ENCODE measurements around the gene GTPBP4.
"Not testable (repeated sequence)": the region's sequence is repeated elsewhere in the genome, so short reads cannot be mapped to it uniquely, and the experiment has no call there.

The GTPBP4 gene

DNA sequence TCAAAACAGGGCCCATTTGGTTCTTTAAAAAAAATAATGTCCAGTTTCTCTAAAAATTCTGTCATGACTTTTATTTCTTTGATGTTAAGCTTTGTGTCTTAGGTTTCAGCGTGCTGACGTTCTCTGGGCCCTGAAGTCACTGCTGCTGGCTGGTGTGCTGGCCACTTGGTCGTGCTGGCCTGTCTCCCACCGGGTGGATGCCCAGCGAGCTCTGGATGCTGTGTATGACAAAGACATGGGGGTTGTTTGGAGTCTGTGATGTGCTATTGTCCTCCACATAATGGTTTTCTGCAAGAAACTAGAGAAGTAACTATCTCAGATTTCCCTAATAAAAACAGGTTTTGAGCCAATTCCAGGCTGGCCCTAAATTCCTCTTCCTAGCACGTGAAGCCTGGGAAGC, 47.0 kb downstream of the GTPBP4 start:
- H3K36me3 ChIP-seq (ENCODE audit: control insufficient read depth, insufficient read depth, low read length): peaks cover 2% of the 10 kb centered on the region
- no peak overlapping the region for H3K4me3 ChIP-seq (ENCODE audit: low read length)
- H3K27me3 ChIP-seq (ENCODE audit: insufficient read depth, low read length, poor library complexity): no peaks in the 10 kb centered on the region
- no peak overlapping the region for H2BK15ac ChIP-seq (replicated peaks; ENCODE audit: low read depth)
- no peaks in the 10 kb centered on the region for H3K79me2 ChIP-seq (ENCODE audit: control insufficient read depth, insufficient read depth, low read length)
- H4K5ac ChIP-seq (ENCODE audit: low read length): no peak overlapping the region
- no peak overlapping the region for H3K23ac ChIP-seq (ENCODE audit: low read length)
- no peak overlapping the region for H3K18ac ChIP-seq (ENCODE audit: low read length)
- H2AK5ac ChIP-seq (ENCODE audit: low read length): no peak overlapping the region
- H3K4ac ChIP-seq (ENCODE audit: low read depth, low read length): no peak overlapping the region
- no peak overlapping the region for H2BK5ac ChIP-seq (ENCODE audit: low read length)
- H3K79me1 ChIP-seq (ENCODE audit: low read length): no peaks in the 10 kb centered on the region
- no peak overlapping the region for H4K8ac ChIP-seq (ENCODE audit: low read depth, low read length)
- WGBS (ENCODE audit: extremely low coverage, insufficient coverage, low lambda C conversion rate): no CpG with 5 or more reads among the region's 6 CpGs
- H3K9ac ChIP-seq (ENCODE audit: low read length): no peak overlapping the region
- no peak for DNase-seq
- no peak overlapping the region for H2BK120ac ChIP-seq (ENCODE audit: low read depth, low read length)
- H3K27ac ChIP-seq (ENCODE audit: low read depth, low read length): no peak overlapping the region
- no peak overlapping the region for H3K56ac ChIP-seq (ENCODE audit: low read length)
- no peaks in the 10 kb centered on the region for H3K4me1 ChIP-seq (ENCODE audit: control insufficient read depth, low read depth, low read length)
- no peak overlapping the region for H3K4me2 ChIP-seq (ENCODE audit: low read length)

DNA sequence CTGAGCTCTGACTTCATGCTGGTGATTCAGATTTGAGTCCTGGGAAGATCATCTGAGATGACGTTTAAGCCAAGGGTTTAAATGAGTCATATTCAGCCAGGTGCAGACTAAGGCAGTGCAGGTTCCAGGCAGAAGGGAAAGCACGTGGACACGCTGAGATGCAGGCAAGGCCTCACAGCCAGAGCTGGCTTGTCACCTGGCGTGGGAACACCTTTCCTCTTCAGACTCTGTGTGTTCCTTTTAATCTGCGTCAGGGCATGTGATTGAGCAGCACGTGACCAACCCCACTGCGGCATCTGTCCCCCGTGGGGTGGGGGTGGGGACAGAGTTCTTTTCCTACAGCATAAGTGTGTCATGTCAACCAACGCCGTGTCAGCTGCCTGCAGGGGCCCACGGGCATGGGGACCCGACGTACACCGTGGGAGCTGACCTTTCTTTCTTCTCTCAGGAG, 48.1 kb downstream of the GTPBP4 start:
- no peak overlapping the region for H4K5ac ChIP-seq (ENCODE audit: low read length)
- H3K4me3 ChIP-seq (ENCODE audit: low read length): no peak overlapping the region
- H3K56ac ChIP-seq (ENCODE audit: low read length): no peak overlapping the region
- no peak overlapping the region for H2BK5ac ChIP-seq (ENCODE audit: low read length)
- no CpG with 5 or more reads among the region's 14 CpGs for WGBS (ENCODE audit: extremely low coverage, insufficient coverage, low lambda C conversion rate)
- H3K18ac ChIP-seq (ENCODE audit: low read length): no peak overlapping the region
- no peak overlapping the region for H2BK120ac ChIP-seq (ENCODE audit: low read depth, low read length)
- no peak overlapping the region for H3K27ac ChIP-seq (ENCODE audit: low read depth, low read length)
- peaks cover 2% of the 10 kb centered on the region for H3K36me3 ChIP-seq (ENCODE audit: control insufficient read depth, insufficient read depth, low read length)
- no peaks in the 10 kb centered on the region for H3K4me1 ChIP-seq (ENCODE audit: control insufficient read depth, low read depth, low read length)
- no peak overlapping the region for H3K23ac ChIP-seq (ENCODE audit: low read length)
- DNase-seq: no peak
- H3K79me2 ChIP-seq (ENCODE audit: control insufficient read depth, insufficient read depth, low read length): no peaks in the 10 kb centered on the region
- no peak overlapping the region for H2AK5ac ChIP-seq (ENCODE audit: low read length)
- H4K8ac ChIP-seq (ENCODE audit: low read depth, low read length): no peak overlapping the region
- H3K4ac ChIP-seq (ENCODE audit: low read depth, low read length): no peak overlapping the region
- H2BK15ac ChIP-seq (replicated peaks; ENCODE audit: low read depth): no peak overlapping the region
- H3K27me3 ChIP-seq (ENCODE audit: insufficient read depth, low read length, poor library complexity): no peaks in the 10 kb centered on the region
- H3K4me2 ChIP-seq (ENCODE audit: low read length): no peak overlapping the region
- no peaks in the 10 kb centered on the region for H3K79me1 ChIP-seq (ENCODE audit: low read length)
- H3K9ac ChIP-seq (ENCODE audit: low read length): no peak overlapping the region

DNA sequence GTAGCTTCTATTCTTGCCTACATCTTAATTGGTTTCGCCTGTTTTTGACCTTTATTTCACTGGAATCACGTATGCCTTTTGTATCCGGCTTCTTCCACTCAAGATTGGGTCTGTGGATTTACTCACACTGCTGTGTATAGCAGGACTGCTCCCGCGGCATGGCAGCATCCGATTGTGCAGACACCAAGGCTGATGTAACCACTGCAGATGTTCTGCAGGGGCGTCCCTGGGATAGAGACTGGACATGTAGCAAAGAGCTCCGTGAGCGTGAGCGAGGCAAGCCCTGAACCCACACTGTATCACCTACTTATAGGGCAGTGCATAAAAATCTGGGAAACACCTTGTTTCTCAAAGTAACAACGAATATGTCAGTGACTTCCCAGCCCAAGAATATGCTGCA, 48.9 kb downstream of the GTPBP4 start:
- H3K4me2 ChIP-seq (ENCODE audit: low read length): no peak overlapping the region
- no peak overlapping the region for H4K5ac ChIP-seq (ENCODE audit: low read length)
- H3K56ac ChIP-seq (ENCODE audit: low read length): no peak overlapping the region
- no peak for DNase-seq
- no peak overlapping the region for H2AK5ac ChIP-seq (ENCODE audit: low read length)
- H3K79me2 ChIP-seq (ENCODE audit: control insufficient read depth, insufficient read depth, low read length): no peaks in the 10 kb centered on the region
- peaks cover 2% of the 10 kb centered on the region for H3K36me3 ChIP-seq (ENCODE audit: control insufficient read depth, insufficient read depth, low read length)
- no peak overlapping the region for H3K4me3 ChIP-seq (ENCODE audit: low read length)
- no peak overlapping the region for H3K18ac ChIP-seq (ENCODE audit: low read length)
- H3K23ac ChIP-seq (ENCODE audit: low read length): no peak overlapping the region
- no peak overlapping the region for H3K27ac ChIP-seq (ENCODE audit: low read depth, low read length)
- H2BK5ac ChIP-seq (ENCODE audit: low read length): no peak overlapping the region
- H3K27me3 ChIP-seq (ENCODE audit: insufficient read depth, low read length, poor library complexity): no peaks in the 10 kb centered on the region
- no peaks in the 10 kb centered on the region for H3K79me1 ChIP-seq (ENCODE audit: low read length)
- H3K4ac ChIP-seq (ENCODE audit: low read depth, low read length): no peak overlapping the region
- no peak overlapping the region for H3K9ac ChIP-seq (ENCODE audit: low read length)
- H2BK120ac ChIP-seq (ENCODE audit: low read depth, low read length): no peak overlapping the region
- no CpG with 5 or more reads among the region's 11 CpGs for WGBS (ENCODE audit: extremely low coverage, insufficient coverage, low lambda C conversion rate)
- no peak overlapping the region for H4K8ac ChIP-seq (ENCODE audit: low read depth, low read length)
- H3K4me1 ChIP-seq (ENCODE audit: control insufficient read depth, low read depth, low read length): no peaks in the 10 kb centered on the region
- H2BK15ac ChIP-seq (replicated peaks; ENCODE audit: low read depth): no peak overlapping the region

DNA sequence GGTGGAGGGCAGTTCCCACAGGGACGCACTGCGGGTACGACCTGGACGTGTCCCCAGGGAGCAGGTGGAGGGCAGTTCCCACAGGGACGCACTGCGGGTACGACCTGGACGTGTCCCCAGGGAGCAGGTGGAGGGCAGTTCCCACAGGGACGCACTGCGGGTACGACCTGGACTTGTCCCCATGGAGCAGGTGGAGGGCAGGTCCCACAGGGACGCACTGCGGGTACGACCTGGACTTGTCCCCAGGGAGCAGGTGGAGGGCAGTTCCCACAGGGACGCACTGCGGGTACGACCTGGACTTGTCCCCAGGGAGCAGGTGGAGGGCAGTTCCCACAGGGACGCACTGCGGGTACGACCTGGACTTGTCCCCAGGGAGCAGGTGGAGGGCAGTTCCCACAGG, 50.5 kb downstream of the GTPBP4 start:
- H3K4me2 ChIP-seq (ENCODE audit: low read length); H3K27me3 ChIP-seq (ENCODE audit: insufficient read depth, low read length, poor library complexity); H4K8ac ChIP-seq (ENCODE audit: low read depth, low read length); H3K36me3 ChIP-seq (ENCODE audit: control insufficient read depth, insufficient read depth, low read length); H3K4me3 ChIP-seq (ENCODE audit: low read length); H3K18ac ChIP-seq (ENCODE audit: low read length); H4K5ac ChIP-seq (ENCODE audit: low read length); H3K56ac ChIP-seq (ENCODE audit: low read length); H3K4me1 ChIP-seq (ENCODE audit: control insufficient read depth, low read depth, low read length); H2BK5ac ChIP-seq (ENCODE audit: low read length); H2BK15ac ChIP-seq (replicated peaks; ENCODE audit: low read depth); H3K79me1 ChIP-seq (ENCODE audit: low read length); H3K4ac ChIP-seq (ENCODE audit: low read depth, low read length); H2BK120ac ChIP-seq (ENCODE audit: low read depth, low read length); H3K23ac ChIP-seq (ENCODE audit: low read length); H3K27ac ChIP-seq (ENCODE audit: low read depth, low read length); H3K9ac ChIP-seq (ENCODE audit: low read length); H3K79me2 ChIP-seq (ENCODE audit: control insufficient read depth, insufficient read depth, low read length); H2AK5ac ChIP-seq (ENCODE audit: low read length); DNase-seq: not testable (repeated sequence)
- no CpG with 5 or more reads among the region's 20 CpGs for WGBS (ENCODE audit: extremely low coverage, insufficient coverage, low lambda C conversion rate)

DNA sequence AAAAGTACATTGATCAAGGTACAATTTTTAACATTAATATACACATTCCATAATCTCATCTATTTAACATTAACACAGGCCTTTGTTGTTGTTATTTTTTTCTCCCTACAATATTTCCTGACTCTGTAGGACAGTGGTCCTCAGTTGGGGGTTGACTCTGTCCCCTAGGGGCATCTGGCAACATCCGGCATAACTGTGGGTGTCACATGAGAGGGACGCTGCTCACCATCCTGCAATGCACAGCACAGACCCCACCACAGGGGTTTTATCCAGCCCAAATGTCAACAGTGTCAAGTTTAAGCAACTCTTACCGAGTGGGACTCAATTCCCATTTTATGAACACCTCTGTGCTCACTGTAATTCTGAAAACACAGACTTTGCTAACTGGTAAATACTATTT, 51.9 kb downstream of the GTPBP4 start:
- no peak for DNase-seq
- Histone ChIP-seq H3K27ac (ENCODE audit: low read depth, low read length) (no peak overlapping the region), H3K4me2 (ENCODE audit: low read length) (no peak overlapping the region), H3K4ac (ENCODE audit: low read depth, low read length) (no peak overlapping the region), H3K4me1 (ENCODE audit: control insufficient read depth, low read depth, low read length) (peaks cover 6% of the 10 kb centered on the region), H2BK5ac (ENCODE audit: low read length) (no peak overlapping the region), H3K23ac (ENCODE audit: low read length) (no peak overlapping the region), H4K5ac (ENCODE audit: low read length) (no peak overlapping the region), H3K18ac (ENCODE audit: low read length) (no peak overlapping the region), H2BK120ac (ENCODE audit: low read depth, low read length) (no peak overlapping the region), H3K27me3 (ENCODE audit: insufficient read depth, low read length, poor library complexity) (no peaks in the 10 kb centered on the region), H3K4me3 (ENCODE audit: low read length) (no peak overlapping the region), H3K79me1 (ENCODE audit: low read length) (peaks cover 13% of the 10 kb centered on the region), H4K8ac (ENCODE audit: low read depth, low read length) (no peak overlapping the region), H3K79me2 (ENCODE audit: control insufficient read depth, insufficient read depth, low read length) (peaks cover 15% of the 10 kb centered on the region), H3K36me3 (ENCODE audit: control insufficient read depth, insufficient read depth, low read length) (peaks cover 9% of the 10 kb centered on the region), H3K9ac (ENCODE audit: low read length) (no peak overlapping the region), H3K56ac (ENCODE audit: low read length) (no peak overlapping the region), H2BK15ac (replicated peaks; ENCODE audit: low read depth) (no peak overlapping the region), H2AK5ac (ENCODE audit: low read length) (no peak overlapping the region)
- no CpG with 5 or more reads among the region's 3 CpGs for WGBS (ENCODE audit: extremely low coverage, insufficient coverage, low lambda C conversion rate)

DNA sequence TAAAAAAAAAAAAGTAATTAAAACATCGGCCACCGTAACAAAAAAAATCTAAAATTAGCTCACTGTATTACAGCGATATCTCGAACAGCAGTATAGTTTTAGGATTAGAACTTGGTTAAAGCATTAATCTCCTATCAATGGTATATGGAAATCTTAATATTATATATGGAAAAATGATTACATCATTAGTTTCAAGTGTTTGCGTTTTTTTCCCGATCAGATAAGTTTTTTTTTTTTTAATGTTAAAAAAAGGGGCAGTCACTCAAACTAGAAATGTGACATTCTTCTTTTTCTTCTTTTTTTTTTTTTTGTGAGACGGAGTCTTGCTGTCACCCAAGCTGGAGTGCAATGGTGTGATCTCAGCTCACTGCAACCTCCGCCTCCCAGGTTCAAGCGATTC, 53.3 kb downstream of the GTPBP4 start:
- Histone ChIP-seq H3K79me1 (ENCODE audit: low read length) (peaks cover 13% of the 10 kb centered on the region), H3K27ac (ENCODE audit: low read depth, low read length) (no peak overlapping the region), H3K79me2 (ENCODE audit: control insufficient read depth, insufficient read depth, low read length) (peaks cover 27% of the 10 kb centered on the region), H2AK5ac (ENCODE audit: low read length) (no peak overlapping the region), H3K23ac (ENCODE audit: low read length) (no peak overlapping the region), H3K9ac (ENCODE audit: low read length) (no peak overlapping the region), H3K4ac (ENCODE audit: low read depth, low read length) (no peak overlapping the region), H3K18ac (ENCODE audit: low read length) (no peak overlapping the region), H3K56ac (ENCODE audit: low read length) (no peak overlapping the region), H2BK120ac (ENCODE audit: low read depth, low read length) (no peak overlapping the region), H4K8ac (ENCODE audit: low read depth, low read length) (no peak overlapping the region), H3K27me3 (ENCODE audit: insufficient read depth, low read length, poor library complexity) (no peaks in the 10 kb centered on the region), H3K4me3 (ENCODE audit: low read length) (no peak overlapping the region), H4K5ac (ENCODE audit: low read length) (no peak overlapping the region), H3K4me1 (ENCODE audit: control insufficient read depth, low read depth, low read length) (peaks cover 7% of the 10 kb centered on the region), H2BK15ac (replicated peaks; ENCODE audit: low read depth) (no peak overlapping the region), H2BK5ac (ENCODE audit: low read length) (no peak overlapping the region), H3K36me3 (ENCODE audit: control insufficient read depth, insufficient read depth, low read length) (peaks cover 9% of the 10 kb centered on the region), H3K4me2 (ENCODE audit: low read length) (no peak overlapping the region)
- no CpG with 5 or more reads among the region's 9 CpGs for WGBS (ENCODE audit: extremely low coverage, insufficient coverage, low lambda C conversion rate)
- DNase-seq: no peak

Data from mesendoderm (in vitro differentiated cells).